ENCODE data around the gene STRA6. TPM values are rescaled to one million over a fixed set of nuclear protein-coding genes. Genes with fewer than 3 reads are reported as not detected.
A peak's percentile ranks its signal among the peaks of the same experiment; 100 is the strongest.

STRA6 gene
- total RNA-seq, 2 donors from 2014 or later, result 0.77 to 1.8 TPM

DNA sequence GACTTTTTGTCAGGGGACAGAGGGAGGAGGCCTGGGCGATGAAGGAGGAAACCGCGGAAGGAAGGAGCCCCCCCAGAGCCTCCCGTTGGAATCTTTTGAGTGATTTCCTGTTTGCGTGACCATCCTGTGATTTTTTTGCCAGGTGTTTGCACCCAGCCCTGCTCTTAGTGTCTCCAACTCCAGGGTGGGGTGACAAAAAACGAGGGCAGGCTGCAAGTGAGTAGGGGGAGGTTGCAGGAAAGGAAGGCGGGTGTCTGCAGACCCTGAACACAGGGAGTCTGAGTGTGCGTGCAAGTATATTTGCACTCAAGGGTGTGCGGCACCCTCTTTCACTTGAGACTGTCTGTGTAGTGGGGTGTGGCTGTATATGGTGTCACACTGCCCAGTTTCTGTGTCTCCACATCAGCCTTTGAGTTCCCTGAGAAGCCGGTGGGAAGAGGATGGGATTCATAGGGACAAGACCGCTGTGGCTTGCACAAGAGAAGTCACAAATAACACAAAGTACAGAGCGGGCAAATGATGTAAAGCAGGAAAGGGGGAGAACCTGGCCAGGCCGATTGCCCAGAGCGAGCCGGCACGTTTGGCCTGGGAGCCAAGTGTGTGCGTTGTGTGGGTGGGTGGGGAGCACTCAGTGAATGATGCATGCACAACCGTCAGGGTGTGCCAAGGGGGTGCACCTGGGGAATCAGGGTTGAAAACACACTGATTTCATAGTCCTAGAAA is 65.6 kb downstream of the STRA6 start:
- intact Hi-C loops (cut with DNase I), result no loop called here
- 10% methylated on average over 18 of the region's 18 CpGs for WGBS
- DNase-seq (ENCODE audit: low spot score), result no peak
- peaks cover 8% of the 10 kb centered on the region for H3K4me1 ChIP-seq (replicated peaks)
- H3K4me3 ChIP-seq, result peak overlapping the region; percentile 24
- no peak overlapping the region for H3K27ac ChIP-seq
- no peaks in the 10 kb centered on the region for H3K9me3 ChIP-seq
- TF ChIP-seq, protein P1, sequence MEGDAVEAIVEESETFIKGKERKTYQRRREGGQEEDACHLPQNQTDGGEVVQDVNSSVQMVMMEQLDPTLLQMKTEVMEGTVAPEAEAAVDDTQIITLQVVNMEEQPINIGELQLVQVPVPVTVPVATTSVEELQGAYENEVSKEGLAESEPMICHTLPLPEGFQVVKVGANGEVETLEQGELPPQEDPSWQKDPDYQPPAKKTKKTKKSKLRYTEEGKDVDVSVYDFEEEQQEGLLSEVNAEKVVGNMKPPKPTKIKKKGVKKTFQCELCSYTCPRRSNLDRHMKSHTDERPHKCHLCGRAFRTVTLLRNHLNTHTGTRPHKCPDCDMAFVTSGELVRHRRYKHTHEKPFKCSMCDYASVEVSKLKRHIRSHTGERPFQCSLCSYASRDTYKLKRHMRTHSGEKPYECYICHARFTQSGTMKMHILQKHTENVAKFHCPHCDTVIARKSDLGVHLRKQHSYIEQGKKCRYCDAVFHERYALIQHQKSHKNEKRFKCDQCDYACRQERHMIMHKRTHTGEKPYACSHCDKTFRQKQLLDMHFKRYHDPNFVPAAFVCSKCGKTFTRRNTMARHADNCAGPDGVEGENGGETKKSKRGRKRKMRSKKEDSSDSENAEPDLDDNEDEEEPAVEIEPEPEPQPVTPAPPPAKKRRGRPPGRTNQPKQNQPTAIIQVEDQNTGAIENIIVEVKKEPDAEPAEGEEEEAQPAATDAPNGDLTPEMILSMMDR (IDR thresholded peaks at IDR 0.05), result no peak
- TF ChIP-seq POLR2A (IDR thresholded peaks at IDR 0.05) (no peak), POLR2AphosphoS5 (IDR thresholded peaks at IDR 0.05) (no peak)
- H3K27me3 ChIP-seq (replicated peaks; ENCODE audit: insufficient read depth), result peaks cover 45% of the 10 kb centered on the region
- H3K36me3 ChIP-seq, result no peaks in the 10 kb centered on the region

DNA sequence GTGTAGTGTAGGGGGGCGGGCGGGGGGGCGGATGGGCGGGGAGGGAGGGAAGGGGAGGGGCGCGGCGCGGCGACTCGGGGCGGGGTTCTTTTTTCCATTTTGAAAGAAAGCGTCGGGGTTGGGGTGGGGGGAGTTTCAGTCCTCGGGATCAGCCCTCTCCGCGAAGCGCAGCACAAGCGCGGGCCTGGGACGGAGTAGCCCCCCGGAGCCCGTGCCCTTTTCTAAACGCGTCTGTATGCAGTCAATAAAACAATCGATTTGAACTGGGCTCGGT is 66.1 kb downstream of the STRA6 start:
- Histone ChIP-seq H3K4me3 (peak overlapping the region; percentile 24), H3K36me3 (no peaks in the 10 kb centered on the region), H3K4me1 (replicated peaks) (peaks cover 8% of the 10 kb centered on the region), H3K27me3 (replicated peaks; ENCODE audit: insufficient read depth) (peaks cover 47% of the 10 kb centered on the region), H3K27ac (no peak overlapping the region), H3K9me3 (no peaks in the 10 kb centered on the region)
- intact Hi-C loops (cut with DNase I), result no loop called here
- DNase-seq (ENCODE audit: low spot score), result no peak
- TF ChIP-seq, protein P1 (IDR thresholded peaks at IDR 0.05), result no peak
- TF ChIP-seq POLR2AphosphoS5 (IDR thresholded peaks at IDR 0.05), result no peak
- TF ChIP-seq POLR2A (IDR thresholded peaks at IDR 0.05), result no peak
- whole genome bisulfite sequencing, result under 1% methylated on average over 26 of the region's 26 CpGs

DNA sequence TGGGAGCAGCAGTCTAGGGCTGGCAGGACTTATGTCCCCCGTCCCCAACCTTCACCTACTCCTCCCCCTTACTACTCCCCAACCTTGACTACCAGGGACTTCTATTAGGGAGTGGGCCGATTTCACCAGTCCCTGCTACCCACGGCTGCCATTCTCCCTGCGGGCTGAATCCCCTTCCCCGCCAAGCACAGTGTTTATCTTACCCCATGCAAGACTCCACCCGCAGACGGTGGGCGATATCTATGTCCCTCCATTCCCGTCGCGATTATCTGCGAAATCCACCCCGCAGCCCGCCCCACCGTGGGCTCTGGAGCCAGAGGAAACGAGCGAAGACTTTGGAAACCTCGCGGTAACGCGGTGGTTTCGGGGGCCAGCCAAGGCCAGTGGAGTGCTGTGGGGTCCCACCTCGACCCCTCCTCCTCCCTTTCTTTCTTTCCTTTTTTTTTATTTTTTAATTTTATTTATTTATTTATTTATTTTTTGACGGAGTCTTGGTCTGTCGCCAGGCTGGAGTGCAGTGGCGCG is 67.5 kb downstream of the STRA6 start:
- H3K36me3 ChIP-seq, result no peaks in the 10 kb centered on the region
- H3K4me1 ChIP-seq (replicated peaks), result peaks cover 8% of the 10 kb centered on the region
- peaks cover 60% of the 10 kb centered on the region for H3K27me3 ChIP-seq (replicated peaks; ENCODE audit: insufficient read depth)
- intact Hi-C loops (cut with DNase I), result no loop called here
- DNase-seq (ENCODE audit: low spot score), result no peak
- H3K27ac ChIP-seq, result no peak overlapping the region
- no peak overlapping the region for H3K4me3 ChIP-seq
- no peaks in the 10 kb centered on the region for H3K9me3 ChIP-seq
- WGBS, result 22% methylated on average over 27 of the region's 27 CpGs
- TF ChIP-seq POLR2AphosphoS5 (IDR thresholded peaks at IDR 0.05), result no peak
- TF ChIP-seq POLR2A (IDR thresholded peaks at IDR 0.05), result no peak
- TF ChIP-seq, protein P1 (IDR thresholded peaks at IDR 0.05), result no peak

DNA sequence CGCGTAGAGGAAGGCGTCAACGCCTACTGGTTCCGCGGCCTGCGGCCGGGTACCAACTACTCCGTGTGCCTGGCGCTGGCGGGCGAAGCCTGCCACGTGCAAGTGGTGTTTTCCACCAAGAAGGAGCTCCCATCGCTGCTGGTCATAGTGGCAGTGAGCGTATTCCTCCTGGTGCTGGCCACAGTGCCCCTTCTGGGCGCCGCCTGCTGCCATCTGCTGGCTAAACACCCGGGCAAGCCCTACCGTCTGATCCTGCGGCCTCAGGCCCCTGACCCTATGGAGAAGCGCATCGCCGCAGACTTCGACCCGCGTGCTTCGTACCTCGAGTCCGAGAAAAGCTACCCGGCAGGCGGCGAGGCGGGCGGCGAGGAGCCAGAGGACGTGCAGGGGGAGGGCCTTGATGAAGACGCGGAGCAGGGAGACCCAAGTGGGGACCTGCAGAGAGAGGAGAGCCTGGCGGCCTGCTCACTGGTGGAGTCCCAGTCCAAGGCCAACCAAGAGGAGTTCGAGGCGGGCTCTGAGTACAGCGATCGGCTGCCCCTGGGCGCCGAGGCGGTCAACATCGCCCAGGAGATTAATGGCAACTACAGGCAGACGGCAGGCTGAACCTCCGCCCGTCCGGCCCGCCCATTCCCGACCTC is 68.1 kb downstream of the STRA6 start:
- H3K4me1 ChIP-seq (replicated peaks), result peaks cover 8% of the 10 kb centered on the region
- WGBS, result 7% methylated on average over 44 of the region's 53 CpGs
- H3K36me3 ChIP-seq, result no peaks in the 10 kb centered on the region
- no peak overlapping the region for H3K27ac ChIP-seq
- TF ChIP-seq POLR2AphosphoS5 (IDR thresholded peaks at IDR 0.05) (no peak), POLR2A (IDR thresholded peaks at IDR 0.05) (no peak)
- TF ChIP-seq, protein P1 (IDR thresholded peaks at IDR 0.05), result peak in 2 of 4 experiments; percentile 28 to 52
- H3K27me3 ChIP-seq (replicated peaks; ENCODE audit: insufficient read depth), result peaks cover 66% of the 10 kb centered on the region
- no peak for DNase-seq (ENCODE audit: low spot score)
- intact Hi-C loops (cut with DNase I), result no loop called here
- H3K4me3 ChIP-seq, result no peak overlapping the region
- no peaks in the 10 kb centered on the region for H3K9me3 ChIP-seq

Data from prostate gland (tissue), 2 donors.